Stomach (tissue), 9 donors: ENCODE measurements around the gene KCNE4. TPM values are rescaled to one million over a fixed set of nuclear protein-coding genes. Genes with fewer than 3 reads are reported as not detected.
A peak's percentile ranks its signal among the peaks of the same experiment; 100 is the strongest.

Experiments used
- DNase-seq, 2 donors: peaks; one replicate each; pipeline versions ENCODE4 v3.0.0 to v3.0.0-alpha.2; 2013 to 2019
- H3K27ac ChIP-seq, 5 donors: fragments of 200-600 bp in 4 of 5; sonication (generic) in 4 of 5; one replicate each; pipeline ENCODE4 v1.5.1; 2013 to 2019; ENCODE audit warnings: mild to moderate bottlenecking in 1 of 5, moderate library complexity in 1 of 5
- H3K27me3 ChIP-seq, 3 donors: fragments of 200-600 bp; sonication (generic); one replicate each; pipeline ENCODE4 v1.5.1; 2017 to 2019; ENCODE audit warnings: mixed run types in 1 of 3
- H3K36me3 ChIP-seq, 4 donors: fragments of 200-600 bp; sonication (generic); 1 replicate in 3 of 4; 2 replicates in 1 of 4; pipeline ENCODE4 v1.5.1; 2016 to 2019
- H3K4me1 ChIP-seq, 4 donors: fragments of 200-600 bp; sonication (generic); one replicate each; pipeline ENCODE4 v1.5.1; 2016 to 2019
- H3K4me3 ChIP-seq, 4 donors: fragments of 200-600 bp; sonication (generic) in 3 of 4; one replicate each; pipeline ENCODE4 v1.5.1; 2016 to 2019; ENCODE audit warnings: mild to moderate bottlenecking in 1 of 4
- H3K9me3 ChIP-seq, 4 donors: fragments of 200-600 bp; sonication (generic); one replicate each; pipeline ENCODE4 v1.5.1; 2016 to 2019
- EP300 ChIP-seq: sonication (generic); formaldehyde crosslinking; IDR thresholded peaks from one replicate; pipeline ENCODE4 v1.6.1; 2017; ENCODE audit warnings: antibody characterized with exemption
- POLR2A ChIP-seq, 4 donors: fragments of 450-650 bp; IDR thresholded peaks; one replicate each; pipeline ENCODE4 v1.6.1; 2016; ENCODE audit warnings: antibody characterized with exemption in 4 of 4, control low read depth in 2 of 4, mild to moderate bottlenecking in 1 of 4, moderate library complexity in 1 of 4
- POLR2AphosphoS5 ChIP-seq, 3 donors: sonication (generic); formaldehyde crosslinking; IDR thresholded peaks; one replicate each; pipeline ENCODE4 v1.6.1; 2016; ENCODE audit warnings: antibody characterized with exemption in 3 of 3
- WGBS, 5 donors: extraction: QIAGEN DNeasy Blood & Tissue Kit in 3 of 5; methylation state at CpG; one replicate each; pipeline versions ENCODE4 v1.1.5 to v1.1.7; 2013 to 2018; 5-methylcytosine and 5-hydroxymethylcytosine counted together
- intact Hi-C: fragments of 100-400 bp; cut with DNase I; formaldehyde crosslinking; loops from one replicate; pipeline ENCODE4 v1.15.1; 2023; ENCODE audit warnings: low total_unique reads
- polyA plus RNA-seq, 3 donors: library from polyadenylated mRNA; stranded (reverse); fragments of 200-250 nt; gene quantifications; one replicate each; pipeline ENCODE4 v1.2.3, GENCODE V29; 2013
- total RNA-seq, 5 donors: library from RNA; depleted of rRNA; stranded (reverse); fragments of >200 nt; gene quantifications; one replicate each; pipeline versions ENCODE4 v1.1.0 to v1.2.3, GENCODE V29; 2014 to 2016
- TF ChIP-seq, protein P1 (sequence below), 7 experiments: fragments of 450-650 bp in 4 of 7; fragments of 200-600 bp in 3 of 7; sonication (generic) in 3 of 7; IDR thresholded peaks; one replicate each; pipeline ENCODE4 v1.5.1; 2016 to 2019; ENCODE audit warnings: antibody characterized with exemption in 7 of 7, control low read depth in 2 of 7, mild to moderate bottlenecking in 1 of 7
- donor health status: healthy with polysubstance abuse.
- donor health status: Bipolar disorder and iron deficiency.
- donor health status: healthy.

KCNE4 gene
- total and polyA plus RNA-seq, 8 donors = 0.58 to 16.3 (median 2.9) TPM; not detected in 1

GRCh38 chr2:223088866-223089265 is 36.9 kb downstream of the KCNE4 start:
- Histone ChIP-seq H3K27ac (no peak overlapping the region), H3K4me3 (no peak overlapping the region), H3K27me3 (no peaks in the 10 kb centered on the region), H3K9me3 (no peaks in the 10 kb centered on the region), H3K36me3 (no peaks in the 10 kb centered on the region), H3K4me1 (peaks cover 0 to 33% (median 23%) of the 10 kb centered on the region in 4 donors)
- intact Hi-C loops = no loop called here
- DNase-seq = no peak
- 72 to 82% (median 75%) methylated on average over 3 of the region's 3 CpGs for WGBS, 5 donors
- TF ChIP-seq EP300 = no peak
- TF ChIP-seq, protein P1, sequence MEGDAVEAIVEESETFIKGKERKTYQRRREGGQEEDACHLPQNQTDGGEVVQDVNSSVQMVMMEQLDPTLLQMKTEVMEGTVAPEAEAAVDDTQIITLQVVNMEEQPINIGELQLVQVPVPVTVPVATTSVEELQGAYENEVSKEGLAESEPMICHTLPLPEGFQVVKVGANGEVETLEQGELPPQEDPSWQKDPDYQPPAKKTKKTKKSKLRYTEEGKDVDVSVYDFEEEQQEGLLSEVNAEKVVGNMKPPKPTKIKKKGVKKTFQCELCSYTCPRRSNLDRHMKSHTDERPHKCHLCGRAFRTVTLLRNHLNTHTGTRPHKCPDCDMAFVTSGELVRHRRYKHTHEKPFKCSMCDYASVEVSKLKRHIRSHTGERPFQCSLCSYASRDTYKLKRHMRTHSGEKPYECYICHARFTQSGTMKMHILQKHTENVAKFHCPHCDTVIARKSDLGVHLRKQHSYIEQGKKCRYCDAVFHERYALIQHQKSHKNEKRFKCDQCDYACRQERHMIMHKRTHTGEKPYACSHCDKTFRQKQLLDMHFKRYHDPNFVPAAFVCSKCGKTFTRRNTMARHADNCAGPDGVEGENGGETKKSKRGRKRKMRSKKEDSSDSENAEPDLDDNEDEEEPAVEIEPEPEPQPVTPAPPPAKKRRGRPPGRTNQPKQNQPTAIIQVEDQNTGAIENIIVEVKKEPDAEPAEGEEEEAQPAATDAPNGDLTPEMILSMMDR (IDR thresholded peaks at IDR 0.05) = no peak

- Histone ChIP-seq H3K4me3 (no peak overlapping the region), H3K27ac (peak overlapping the region; percentile 41 to 68 (median 66)), H3K27me3 (no peaks in the 10 kb centered on the region), H3K36me3 (no peaks in the 10 kb centered on the region), H3K4me1 (peaks cover 0 to 33% (median 24%) of the 10 kb centered on the region in 4 donors), H3K9me3 (no peaks in the 10 kb centered on the region)
- 40 to 58% (median 49%) methylated on average over 5 of the region's 5 CpGs for WGBS, 5 donors
- intact Hi-C loops = no loop called here
- DNase-seq = peak in 1 of 2 donors; percentile 61
- no peak for TF ChIP-seq EP300
- peak in 1 of 3 donors; percentile 72 for TF ChIP-seq POLR2AphosphoS5 (IDR thresholded peaks at IDR 0.05)
Measured at GRCh38 chr2:223090039-223090438, 38.0 kb downstream of the KCNE4 start.

DNA sequence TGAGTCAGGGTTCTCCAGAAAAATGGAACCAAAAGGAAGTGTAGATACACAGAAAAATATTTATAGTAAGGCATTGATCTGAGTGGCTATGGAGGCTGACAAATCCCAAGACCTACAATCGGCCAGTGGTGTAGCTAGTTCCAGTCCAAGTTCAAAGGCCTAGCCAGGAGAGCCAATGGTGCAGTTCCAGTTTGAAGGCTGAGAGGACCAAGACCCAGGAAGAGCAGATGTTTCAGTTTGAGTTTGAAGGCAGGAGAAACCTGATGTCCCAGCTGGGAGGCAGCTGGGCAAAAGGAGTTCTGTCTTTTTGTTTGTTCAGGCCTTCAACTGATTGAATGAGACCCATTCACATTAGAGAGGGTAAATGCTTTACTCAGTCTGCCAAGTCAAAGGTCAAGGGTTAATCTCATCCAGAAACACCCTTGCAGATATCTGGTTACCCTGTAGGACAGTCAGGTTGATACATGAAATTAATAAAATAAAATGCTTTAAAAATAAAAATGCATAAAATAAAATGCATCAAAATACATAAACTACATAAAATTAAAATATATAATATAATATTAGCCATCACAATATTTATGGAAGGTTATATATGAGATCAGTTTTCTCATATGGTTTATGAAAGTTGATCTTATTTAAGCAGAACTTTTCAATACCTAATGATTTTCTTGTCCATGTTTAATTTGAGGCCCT is 38.7 kb downstream of the KCNE4 start:
- DNase-seq = no peak
- Histone ChIP-seq H3K4me1 (peaks cover 0 to 33% (median 22%) of the 10 kb centered on the region in 4 donors), H3K27me3 (no peaks in the 10 kb centered on the region), H3K36me3 (no peaks in the 10 kb centered on the region), H3K9me3 (no peaks in the 10 kb centered on the region), H3K27ac (peak overlapping the region; percentile 16 to 68 (median 66)), H3K4me3 (no peak overlapping the region)
- WGBS, 5 donors = 35 to 82% (median 47%) methylated on average over 1 of the region's 1 CpG
- TF ChIP-seq EP300 (no peak), POLR2A (IDR thresholded peaks at IDR 0.05) (no peak), POLR2AphosphoS5 (IDR thresholded peaks at IDR 0.05) (no peak)
- TF ChIP-seq, protein P1 (IDR thresholded peaks at IDR 0.05) = no peak
- intact Hi-C loops = no loop called here

DNA sequence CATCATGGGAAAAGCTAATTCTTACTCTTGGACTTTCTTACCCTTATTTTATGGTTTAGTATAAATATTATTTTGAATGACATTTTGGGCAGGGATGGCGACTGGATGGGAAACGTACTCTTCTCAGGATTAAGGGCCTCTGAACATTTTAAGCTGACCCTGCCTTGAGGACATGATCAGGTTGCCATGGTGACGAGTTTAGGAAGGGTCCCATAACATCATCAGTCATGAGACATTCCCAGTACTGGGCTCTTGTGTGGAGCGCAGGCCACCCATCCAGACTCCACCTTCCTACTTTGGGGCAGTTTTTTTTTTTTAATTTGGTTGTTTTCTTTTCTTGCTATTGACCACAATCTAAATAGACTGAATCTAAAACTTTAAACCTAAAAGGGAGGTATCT is 40.7 kb downstream of the KCNE4 start:
- 77 to 94% (median 84%) methylated on average over 4 of the region's 4 CpGs for WGBS, 5 donors
- peak overlapping the region in 4 of 5 donors; percentile 9 to 65 (median 52) for H3K27ac ChIP-seq
- TF ChIP-seq POLR2AphosphoS5 (IDR thresholded peaks at IDR 0.05) (no peak), POLR2A (IDR thresholded peaks at IDR 0.05) (no peak), EP300 (no peak)
- TF ChIP-seq, protein P1 (IDR thresholded peaks at IDR 0.05) = no peak
- no peaks in the 10 kb centered on the region for H3K27me3 ChIP-seq
- no peak for DNase-seq
- intact Hi-C loops = no loop called here
- no peak overlapping the region for H3K4me3 ChIP-seq
- H3K9me3 ChIP-seq = no peaks in the 10 kb centered on the region
- peaks cover 0 to 33% (median 18%) of the 10 kb centered on the region in 4 donors for H3K4me1 ChIP-seq
- no peaks in the 10 kb centered on the region for H3K36me3 ChIP-seq
